ENCODE data around the gene ANGPTL8. TPM values are rescaled to one million over a fixed set of nuclear protein-coding genes. Genes with fewer than 3 reads are reported as not detected.

ANGPTL8 gene
- total RNA-seq, 1 experiment from 2014 or later: not detected

GRCh38 chr19:11200931-11201330 is 38.5 kb upstream of the ANGPTL8 start (continued):
- TF ChIP-seq, protein P1, sequence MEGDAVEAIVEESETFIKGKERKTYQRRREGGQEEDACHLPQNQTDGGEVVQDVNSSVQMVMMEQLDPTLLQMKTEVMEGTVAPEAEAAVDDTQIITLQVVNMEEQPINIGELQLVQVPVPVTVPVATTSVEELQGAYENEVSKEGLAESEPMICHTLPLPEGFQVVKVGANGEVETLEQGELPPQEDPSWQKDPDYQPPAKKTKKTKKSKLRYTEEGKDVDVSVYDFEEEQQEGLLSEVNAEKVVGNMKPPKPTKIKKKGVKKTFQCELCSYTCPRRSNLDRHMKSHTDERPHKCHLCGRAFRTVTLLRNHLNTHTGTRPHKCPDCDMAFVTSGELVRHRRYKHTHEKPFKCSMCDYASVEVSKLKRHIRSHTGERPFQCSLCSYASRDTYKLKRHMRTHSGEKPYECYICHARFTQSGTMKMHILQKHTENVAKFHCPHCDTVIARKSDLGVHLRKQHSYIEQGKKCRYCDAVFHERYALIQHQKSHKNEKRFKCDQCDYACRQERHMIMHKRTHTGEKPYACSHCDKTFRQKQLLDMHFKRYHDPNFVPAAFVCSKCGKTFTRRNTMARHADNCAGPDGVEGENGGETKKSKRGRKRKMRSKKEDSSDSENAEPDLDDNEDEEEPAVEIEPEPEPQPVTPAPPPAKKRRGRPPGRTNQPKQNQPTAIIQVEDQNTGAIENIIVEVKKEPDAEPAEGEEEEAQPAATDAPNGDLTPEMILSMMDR (IDR thresholded peaks at IDR 0.05): no peak
- no peak for TF ChIP-seq ZNF671 (CRISPR knock-in tag; IDR thresholded peaks at IDR 0.05)
- no peak for TF ChIP-seq ZNF281 (CRISPR knock-in tag; IDR thresholded peaks at IDR 0.05)
- TF ChIP-seq, protein P2, sequence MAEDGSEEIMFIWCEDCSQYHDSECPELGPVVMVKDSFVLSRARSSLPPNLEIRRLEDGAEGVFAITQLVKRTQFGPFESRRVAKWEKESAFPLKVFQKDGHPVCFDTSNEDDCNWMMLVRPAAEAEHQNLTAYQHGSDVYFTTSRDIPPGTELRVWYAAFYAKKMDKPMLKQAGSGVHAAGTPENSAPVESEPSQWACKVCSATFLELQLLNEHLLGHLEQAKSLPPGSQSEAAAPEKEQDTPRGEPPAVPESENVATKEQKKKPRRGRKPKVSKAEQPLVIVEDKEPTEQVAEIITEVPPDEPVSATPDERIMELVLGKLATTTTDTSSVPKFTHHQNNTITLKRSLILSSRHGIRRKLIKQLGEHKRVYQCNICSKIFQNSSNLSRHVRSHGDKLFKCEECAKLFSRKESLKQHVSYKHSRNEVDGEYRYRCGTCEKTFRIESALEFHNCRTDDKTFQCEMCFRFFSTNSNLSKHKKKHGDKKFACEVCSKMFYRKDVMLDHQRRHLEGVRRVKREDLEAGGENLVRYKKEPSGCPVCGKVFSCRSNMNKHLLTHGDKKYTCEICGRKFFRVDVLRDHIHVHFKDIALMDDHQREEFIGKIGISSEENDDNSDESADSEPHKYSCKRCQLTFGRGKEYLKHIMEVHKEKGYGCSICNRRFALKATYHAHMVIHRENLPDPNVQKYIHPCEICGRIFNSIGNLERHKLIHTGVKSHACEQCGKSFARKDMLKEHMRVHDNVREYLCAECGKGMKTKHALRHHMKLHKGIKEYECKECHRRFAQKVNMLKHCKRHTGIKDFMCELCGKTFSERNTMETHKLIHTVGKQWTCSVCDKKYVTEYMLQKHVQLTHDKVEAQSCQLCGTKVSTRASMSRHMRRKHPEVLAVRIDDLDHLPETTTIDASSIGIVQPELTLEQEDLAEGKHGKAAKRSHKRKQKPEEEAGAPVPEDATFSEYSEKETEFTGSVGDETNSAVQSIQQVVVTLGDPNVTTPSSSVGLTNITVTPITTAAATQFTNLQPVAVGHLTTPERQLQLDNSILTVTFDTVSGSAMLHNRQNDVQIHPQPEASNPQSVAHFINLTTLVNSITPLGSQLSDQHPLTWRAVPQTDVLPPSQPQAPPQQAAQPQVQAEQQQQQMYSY (CRISPR knock-in tag; IDR thresholded peaks at IDR 0.05): no peak
- no peak for TF ChIP-seq PREB (CRISPR knock-in tag; IDR thresholded peaks at IDR 0.05; ENCODE audit: borderline replicate concordance)
- no peak for TF ChIP-seq ZNF396 (CRISPR knock-in tag; IDR thresholded peaks at IDR 0.05; ENCODE audit: borderline replicate concordance)
- TF ChIP-seq TEAD1 (CRISPR knock-in tag; IDR thresholded peaks at IDR 0.05): no peak
- TF ChIP-seq, protein P3, sequence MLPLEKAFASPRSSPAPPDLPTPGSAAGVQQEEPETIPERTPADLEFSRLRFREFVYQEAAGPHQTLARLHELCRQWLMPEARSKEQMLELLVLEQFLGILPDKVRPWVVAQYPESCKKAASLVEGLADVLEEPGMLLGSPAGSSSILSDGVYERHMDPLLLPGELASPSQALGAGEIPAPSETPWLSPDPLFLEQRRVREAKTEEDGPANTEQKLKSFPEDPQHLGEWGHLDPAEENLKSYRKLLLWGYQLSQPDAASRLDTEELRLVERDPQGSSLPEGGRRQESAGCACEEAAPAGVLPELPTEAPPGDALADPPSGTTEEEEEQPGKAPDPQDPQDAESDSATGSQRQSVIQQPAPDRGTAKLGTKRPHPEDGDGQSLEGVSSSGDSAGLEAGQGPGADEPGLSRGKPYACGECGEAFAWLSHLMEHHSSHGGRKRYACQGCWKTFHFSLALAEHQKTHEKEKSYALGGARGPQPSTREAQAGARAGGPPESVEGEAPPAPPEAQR (CRISPR knock-in tag; IDR thresholded peaks at IDR 0.05): no peak
- no peak for TF ChIP-seq TEAD4 (CRISPR knock-in tag; IDR thresholded peaks at IDR 0.05)

GRCh38 chr19:11201791-11202190 is 37.6 kb upstream of the ANGPTL8 start:
- DNase-seq (ENCODE audit: low spot score): no peak
- Mint-ChIP-seq H3K4me3 (no peak overlapping the region), H3K9me3 (no peaks in the 10 kb centered on the region), H3K27ac (no peak overlapping the region; the same call in 1 of the 2 replicates), H3K27me3 (ENCODE audit: low read depth) (no peaks in the 10 kb centered on the region), H3K4me1 (0 out of 2 replicates have a peak, but pooled peaks cover 3% of the 10 kb centered on the region), H3K36me3 (no peaks in the 10 kb centered on the region; the same call in 1 of the 2 replicates)
- CTCF ChIA-PET: no interaction called here
- ATAC-seq: no peak
- POLR2A ChIA-PET: no interaction called here
- TF ChIP-seq ESRRA (CRISPR knock-in tag; IDR thresholded peaks at IDR 0.05; ENCODE audit: borderline replicate concordance) (no peak), NR1H2 (CRISPR knock-in tag; IDR thresholded peaks at IDR 0.05) (no peak), ETV6 (CRISPR knock-in tag; IDR thresholded peaks at IDR 0.05) (no peak), SMAD3 (CRISPR knock-in tag; IDR thresholded peaks at IDR 0.05; ENCODE audit: borderline replicate concordance) (no peak), FOXK1 (CRISPR knock-in tag; IDR thresholded peaks at IDR 0.05) (no peak), E2F5 (CRISPR knock-in tag; IDR thresholded peaks at IDR 0.05) (no peak)
- TF ChIP-seq, protein P2 (CRISPR knock-in tag; IDR thresholded peaks at IDR 0.05): no peak
- TF ChIP-seq, protein P4, sequence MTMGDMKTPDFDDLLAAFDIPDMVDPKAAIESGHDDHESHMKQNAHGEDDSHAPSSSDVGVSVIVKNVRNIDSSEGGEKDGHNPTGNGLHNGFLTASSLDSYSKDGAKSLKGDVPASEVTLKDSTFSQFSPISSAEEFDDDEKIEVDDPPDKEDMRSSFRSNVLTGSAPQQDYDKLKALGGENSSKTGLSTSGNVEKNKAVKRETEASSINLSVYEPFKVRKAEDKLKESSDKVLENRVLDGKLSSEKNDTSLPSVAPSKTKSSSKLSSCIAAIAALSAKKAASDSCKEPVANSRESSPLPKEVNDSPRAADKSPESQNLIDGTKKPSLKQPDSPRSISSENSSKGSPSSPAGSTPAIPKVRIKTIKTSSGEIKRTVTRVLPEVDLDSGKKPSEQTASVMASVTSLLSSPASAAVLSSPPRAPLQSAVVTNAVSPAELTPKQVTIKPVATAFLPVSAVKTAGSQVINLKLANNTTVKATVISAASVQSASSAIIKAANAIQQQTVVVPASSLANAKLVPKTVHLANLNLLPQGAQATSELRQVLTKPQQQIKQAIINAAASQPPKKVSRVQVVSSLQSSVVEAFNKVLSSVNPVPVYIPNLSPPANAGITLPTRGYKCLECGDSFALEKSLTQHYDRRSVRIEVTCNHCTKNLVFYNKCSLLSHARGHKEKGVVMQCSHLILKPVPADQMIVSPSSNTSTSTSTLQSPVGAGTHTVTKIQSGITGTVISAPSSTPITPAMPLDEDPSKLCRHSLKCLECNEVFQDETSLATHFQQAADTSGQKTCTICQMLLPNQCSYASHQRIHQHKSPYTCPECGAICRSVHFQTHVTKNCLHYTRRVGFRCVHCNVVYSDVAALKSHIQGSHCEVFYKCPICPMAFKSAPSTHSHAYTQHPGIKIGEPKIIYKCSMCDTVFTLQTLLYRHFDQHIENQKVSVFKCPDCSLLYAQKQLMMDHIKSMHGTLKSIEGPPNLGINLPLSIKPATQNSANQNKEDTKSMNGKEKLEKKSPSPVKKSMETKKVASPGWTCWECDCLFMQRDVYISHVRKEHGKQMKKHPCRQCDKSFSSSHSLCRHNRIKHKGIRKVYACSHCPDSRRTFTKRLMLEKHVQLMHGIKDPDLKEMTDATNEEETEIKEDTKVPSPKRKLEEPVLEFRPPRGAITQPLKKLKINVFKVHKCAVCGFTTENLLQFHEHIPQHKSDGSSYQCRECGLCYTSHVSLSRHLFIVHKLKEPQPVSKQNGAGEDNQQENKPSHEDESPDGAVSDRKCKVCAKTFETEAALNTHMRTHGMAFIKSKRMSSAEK (CRISPR knock-in tag; IDR thresholded peaks at IDR 0.05; ENCODE audit: borderline replicate concordance): no peak
